Measurements from ENCODE around the gene FAM76A.

- no peak for TF ChIP-seq CTCF (IDR thresholded peaks at IDR 0.05)
- TF ChIP-seq EP300 (IDR thresholded peaks at IDR 0.05): no peak
Measured at GRCh38 chr1:27804791-27805190, 79.0 kb downstream of the FAM76A start.
